NOMO-1 treated with dmso at 0.1 percent for 144 hours (cell line): Measurements from ENCODE around the gene LAMTOR4.

ENCODE experiments used
- DNase-seq: peaks from one replicate; lab custom pipeline; 2025; ENCODE audit not compliant: unreplicated experiment; lab: John Stamatoyannopoulos, UW

LAMTOR4 gene

GRCh38 chr7:100148559-100149328 lies at the start of gene LAMTOR4:
Gene LAMTOR4, plus strand, starts transcription at chr7:100148918. Its CDS starts 55 bp downstream, at chr7:100148973.
- DNase-seq: peak; percentile 100

- no peak for DNase-seq
Observed at GRCh38 chr7:100099452-100099851, 49.3 kb upstream of the LAMTOR4 start.

- DNase-seq: peak; percentile 86
Observed at GRCh38 chr7:100100420-100101015, 48.2 kb upstream of the LAMTOR4 start.

GRCh38 chr7:100101016-100101862 lies 47.5 kb upstream of the LAMTOR4 start, which contains the start of the genes AP4M1 and MCM7:
Gene AP4M1, plus strand, starts transcription at chr7:100101643. Its CDS starts 72 bp downstream, at chr7:100101715.
Gene MCM7, minus strand, starts transcription at chr7:100101397. Its CDS starts 103 bp downstream, at chr7:100101294.
- peak; percentile 100 for DNase-seq

- DNase-seq: no peak
Observed at GRCh38 chr7:100102950-100103840, 45.5 kb upstream of the LAMTOR4 start.

GRCh38 chr7:100105534-100105933 lies 43.2 kb upstream of the LAMTOR4 start:
- no peak for DNase-seq

- no peak for DNase-seq
Observed at GRCh38 chr7:100106633-100107032, 42.1 kb upstream of the LAMTOR4 start.

GRCh38 chr7:100107125-100107737 lies 41.5 kb upstream of the LAMTOR4 start:
- DNase-seq: no peak

GRCh38 chr7:100107890-100108289 lies 40.8 kb upstream of the LAMTOR4 start:
- DNase-seq: no peak

- no peak for DNase-seq
Observed at GRCh38 chr7:100109521-100110163, 39.1 kb upstream of the LAMTOR4 start.

GRCh38 chr7:100111156-100111555 lies 37.6 kb upstream of the LAMTOR4 start:
- DNase-seq: no peak

GRCh38 chr7:100111914-100112313 lies 36.8 kb upstream of the LAMTOR4 start:
- DNase-seq: no peak

- no peak for DNase-seq
Observed at GRCh38 chr7:100115026-100115425, 33.7 kb upstream of the LAMTOR4 start.

- DNase-seq: no peak
Observed at GRCh38 chr7:100118388-100119071, 30.2 kb upstream of the LAMTOR4 start.

- DNase-seq: peak; percentile 94
Observed at GRCh38 chr7:100119072-100119969, 29.4 kb upstream of the LAMTOR4 start, which contains the start of the genes CNPY4 and TAF6. Gene CNPY4, plus strand, starts transcription at chr7:100119634. Its CDS starts 111 bp downstream, at chr7:100119745. Gene TAF6, minus strand, starts transcription at chr7:100119358. Its CDS starts 5,149 bp downstream, at chr7:100114209.

- peak; percentile 34 for DNase-seq
Observed at GRCh38 chr7:100119970-100120732, 28.6 kb upstream of the LAMTOR4 start.

- DNase-seq: no peak
Observed at GRCh38 chr7:100120733-100121036, 28.0 kb upstream of the LAMTOR4 start.
